C4-2B (cell line): ENCODE results near the gene FMNL2.

ENCODE experiments used
- CTCF ChIP-seq: fragments of 450-650 bp; conservative IDR thresholded peaks from 2 replicates; pipeline ENCODE4 v1.5.1; 2017; ENCODE audit warnings: mild to moderate bottlenecking
- ZFX ChIP-seq: fragments of 450-650 bp; IDR thresholded peaks from 2 replicates; pipeline ENCODE4 v1.6.1; 2017

GRCh38 chr2:152413228-152414030 is 78.5 kb downstream of the FMNL2 start:
- TF ChIP-seq CTCF (no peak), ZFX (no peak)
